Mucosa of descending colon (tissue), 3 donors: Measurements from ENCODE around the gene ADAM22. TPM values are rescaled to one million over a fixed set of nuclear protein-coding genes. Genes with fewer than 3 reads are reported as not detected.
"Not testable (repeated sequence)": the region's sequence is repeated elsewhere in the genome, so short reads cannot be mapped to it uniquely, and the experiment has no call there.

Experiments used
- ATAC-seq: fragments of 200-7000 bp; cut with Tn5 transposase; one replicate; pipeline ENCODE4 v1.9.1; 2020; ENCODE audit warnings: mild to moderate bottlenecking, moderate library complexity
- DNase-seq, 3 donors: peaks; one replicate each; pipeline ENCODE4 v3.0.0-alpha.2; 2020
- H3K36me3 ChIP-seq: fragments of 200-600 bp; one replicate; pipeline ENCODE4 v1.8.0; 2021; ENCODE audit warnings: low read depth, mild to moderate bottlenecking
- H3K4me1 ChIP-seq: fragments of 200-600 bp; one replicate; pipeline ENCODE4 v1.8.0; 2021; ENCODE audit warnings: low read depth, mild to moderate bottlenecking
- H3K4me3 ChIP-seq: fragments of 200-600 bp; one replicate; pipeline ENCODE4 v1.8.0; 2021; ENCODE audit warnings: mild to moderate bottlenecking
- H3K9me3 ChIP-seq: fragments of 200-600 bp; one replicate; pipeline ENCODE4 v1.8.0; 2021; ENCODE audit warnings: mild to moderate bottlenecking
- CTCF ChIP-seq: fragments of 200-600 bp; IDR thresholded peaks from one replicate; pipeline ENCODE4 v1.8.0; 2022; ENCODE audit warnings: antibody characterized with exemption, mild to moderate bottlenecking
- intact Hi-C, 2 donors: fragments of 100-400 bp; cut with DNase I in 1 of 2; cut with micrococcal nuclease in 1 of 2; formaldehyde crosslinking; loops; one replicate each; pipeline versions ENCODE4 v1.11.0 to v1.11.1; 2022; cut with DNase I, micrococcal nuclease
- total RNA-seq, 3 donors: library from RNA; stranded (reverse); fragmentation: NEBNext Ultra II Directional in 2 of 3; extraction: Animal tissue kit (Norgen Biotek cat#: 25700) in 2 of 3; gene quantifications; one replicate each; pipeline versions ENCODE4 v1.2.1 to v1.2.4, GENCODE V29; 2021 to 2023
- donor health status: DM: no; HTN: no; CAD: no; lungs with moderate emphysema.
- donor health status: DM: no; HTN: no; CAD: no.
- donor health status: DM: no; HTN: yes; CAD: no.

ADAM22 gene
- total RNA-seq, 3 donors from 2014 or later = 1.8 to 4.6 (median 3.7) TPM

- no peak for ATAC-seq
- no peaks in the 10 kb centered on the region for H3K9me3 ChIP-seq
- no peak overlapping the region for H3K4me3 ChIP-seq
- no peak for TF ChIP-seq CTCF
- DNase-seq = no peak
- peaks cover 9% of the 10 kb centered on the region for H3K4me1 ChIP-seq
- intact Hi-C loops = no loop called here
- no peaks in the 10 kb centered on the region for H3K36me3 ChIP-seq
Measured at GRCh38 chr7:87933605-87933952, 472 bp upstream of the ADAM22 start.

DNA sequence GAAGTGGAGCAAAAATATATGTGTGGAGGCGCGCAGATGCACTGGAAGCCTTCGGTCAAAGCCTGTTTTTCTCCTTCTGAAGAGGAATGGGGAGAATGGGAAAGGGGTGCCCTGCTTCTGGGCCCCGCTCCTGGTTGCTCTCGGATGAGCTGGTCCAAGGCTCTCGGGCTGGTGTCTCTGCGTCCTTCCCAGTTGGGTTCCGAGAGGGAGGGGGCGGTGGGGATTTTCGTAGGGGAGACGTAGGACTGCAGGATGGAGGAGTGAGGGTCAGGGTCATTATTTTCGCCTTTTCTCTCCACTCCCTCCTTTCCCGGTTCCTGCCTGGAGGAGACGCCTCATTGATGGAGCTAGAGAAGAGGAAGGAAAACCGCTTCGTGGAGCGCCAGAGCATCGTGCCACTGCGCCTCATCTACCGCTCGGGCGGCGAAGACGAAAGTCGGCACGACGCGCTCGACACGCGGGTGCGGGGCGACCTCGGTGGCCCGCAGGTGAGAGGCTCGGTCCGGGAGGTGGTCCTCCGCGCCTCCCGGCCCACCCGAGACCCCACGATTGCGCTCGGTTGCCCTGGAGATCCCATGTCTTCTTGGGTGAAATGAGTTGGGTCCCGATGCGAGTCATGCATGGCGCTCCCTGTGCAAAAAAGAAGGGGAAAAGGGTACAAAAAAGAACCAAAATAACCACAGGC, 790 bp downstream of the ADAM22 start:
- no peaks in the 10 kb centered on the region for H3K36me3 ChIP-seq
- peaks cover 9% of the 10 kb centered on the region for H3K4me1 ChIP-seq
- ATAC-seq = peak; percentile 27
- TF ChIP-seq CTCF = no peak
- intact Hi-C loops = no loop called here
- H3K4me3 ChIP-seq = peak overlapping the region; percentile 35
- peak in 2 of 3 donors; percentile 13 to 35 for DNase-seq
- no peaks in the 10 kb centered on the region for H3K9me3 ChIP-seq

DNA sequence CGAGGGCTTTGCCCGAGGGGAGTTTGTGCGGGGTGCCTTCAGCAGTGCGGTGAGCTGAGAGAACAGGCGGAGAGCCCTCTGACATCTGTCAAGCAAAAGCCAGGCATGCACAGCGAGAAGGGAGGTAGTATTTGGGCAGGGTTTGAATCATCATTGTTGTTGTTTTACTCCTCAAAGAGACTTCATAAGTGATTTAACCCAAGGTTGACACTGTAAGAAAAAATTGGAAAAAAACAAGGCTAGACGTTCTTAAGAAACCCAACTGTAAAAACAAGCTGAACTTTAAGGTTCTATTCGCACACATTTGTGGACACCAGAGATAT, 1.3 kb downstream of the ADAM22 start:
- Histone ChIP-seq H3K4me3 (no peak overlapping the region), H3K36me3 (no peaks in the 10 kb centered on the region), H3K9me3 (no peaks in the 10 kb centered on the region), H3K4me1 (peaks cover 9% of the 10 kb centered on the region)
- no peak for ATAC-seq
- TF ChIP-seq CTCF = no peak
- no peak for DNase-seq
- intact Hi-C loops = no loop called here

DNA sequence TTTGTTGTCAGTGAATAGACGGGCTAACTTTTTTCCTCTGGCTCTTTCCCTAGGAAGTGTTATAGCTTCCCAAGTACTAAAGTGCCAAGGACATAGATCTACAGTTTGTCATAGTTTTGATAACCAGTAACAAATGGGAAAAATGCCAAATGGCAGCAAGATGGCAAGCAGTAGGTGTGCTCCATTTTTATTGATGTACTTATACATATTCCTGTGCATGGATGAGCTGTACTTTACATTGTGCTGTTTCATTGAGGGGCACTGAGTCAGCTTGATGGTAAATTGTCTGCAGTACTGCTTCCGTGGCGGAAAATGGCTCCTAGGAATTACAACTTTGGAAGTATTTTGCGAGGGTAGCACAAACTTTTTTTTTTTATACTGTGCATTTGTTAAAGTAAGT, 7.1 kb downstream of the ADAM22 start:
- no peaks in the 10 kb centered on the region for H3K4me1 ChIP-seq
- no peak for TF ChIP-seq CTCF
- ATAC-seq (peak; percentile 58), DNase-seq (no peak)
- H3K36me3 ChIP-seq = no peaks in the 10 kb centered on the region
- H3K9me3 ChIP-seq = no peaks in the 10 kb centered on the region
- H3K4me3 ChIP-seq = no peak overlapping the region
- intact Hi-C loops = no loop called here

DNA sequence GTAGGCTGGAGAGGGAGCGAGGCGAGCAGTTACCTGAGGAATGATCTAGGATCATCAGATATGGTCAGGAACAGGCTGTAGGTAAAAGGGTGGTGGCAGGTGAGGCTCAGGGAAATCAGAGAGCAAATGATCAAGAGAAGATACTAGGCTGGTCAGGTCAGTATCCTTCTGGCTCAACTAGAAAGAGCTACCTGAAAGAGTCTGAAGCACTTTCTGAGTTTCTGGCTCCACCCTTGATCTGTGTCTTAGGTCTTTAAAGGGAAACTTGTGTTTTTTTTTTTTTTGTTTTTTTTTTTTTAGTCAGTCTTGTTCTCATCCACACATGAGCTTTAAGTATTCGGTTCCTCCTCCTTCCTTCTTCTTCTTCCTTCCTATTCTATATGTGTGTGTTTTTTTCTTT, 10.5 kb downstream of the ADAM22 start:
- no peaks in the 10 kb centered on the region for H3K36me3 ChIP-seq
- H3K4me1 ChIP-seq = no peaks in the 10 kb centered on the region
- no peak for DNase-seq
- H3K9me3 ChIP-seq = no peaks in the 10 kb centered on the region
- no peak for ATAC-seq
- no peak overlapping the region for H3K4me3 ChIP-seq
- intact Hi-C loops = no loop called here
- TF ChIP-seq CTCF = no peak

- H3K4me3 ChIP-seq, H3K36me3 ChIP-seq, H3K4me1 ChIP-seq, ATAC-seq, intact Hi-C loops, DNase-seq, H3K9me3 ChIP-seq: not testable (repeated sequence)
Measured at GRCh38 chr7:87945926-87946325, 11.9 kb downstream of the ADAM22 start.
